ENCODE results near the gene SMAD2.

- TF ChIP-seq, protein P1, sequence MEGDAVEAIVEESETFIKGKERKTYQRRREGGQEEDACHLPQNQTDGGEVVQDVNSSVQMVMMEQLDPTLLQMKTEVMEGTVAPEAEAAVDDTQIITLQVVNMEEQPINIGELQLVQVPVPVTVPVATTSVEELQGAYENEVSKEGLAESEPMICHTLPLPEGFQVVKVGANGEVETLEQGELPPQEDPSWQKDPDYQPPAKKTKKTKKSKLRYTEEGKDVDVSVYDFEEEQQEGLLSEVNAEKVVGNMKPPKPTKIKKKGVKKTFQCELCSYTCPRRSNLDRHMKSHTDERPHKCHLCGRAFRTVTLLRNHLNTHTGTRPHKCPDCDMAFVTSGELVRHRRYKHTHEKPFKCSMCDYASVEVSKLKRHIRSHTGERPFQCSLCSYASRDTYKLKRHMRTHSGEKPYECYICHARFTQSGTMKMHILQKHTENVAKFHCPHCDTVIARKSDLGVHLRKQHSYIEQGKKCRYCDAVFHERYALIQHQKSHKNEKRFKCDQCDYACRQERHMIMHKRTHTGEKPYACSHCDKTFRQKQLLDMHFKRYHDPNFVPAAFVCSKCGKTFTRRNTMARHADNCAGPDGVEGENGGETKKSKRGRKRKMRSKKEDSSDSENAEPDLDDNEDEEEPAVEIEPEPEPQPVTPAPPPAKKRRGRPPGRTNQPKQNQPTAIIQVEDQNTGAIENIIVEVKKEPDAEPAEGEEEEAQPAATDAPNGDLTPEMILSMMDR (IDR thresholded peaks at IDR 0.05; ENCODE audit: low read depth, low read length): no peak
- no peak for TF ChIP-seq EZH2phosphoT487 (IDR thresholded peaks at IDR 0.05; ENCODE audit: low read depth)
These were observed 5.0 kb upstream of the SMAD2 start for GRCh38 chr18:47935321-47936055.
